RWPE1 (cell line): Measurements from ENCODE around the gene INTS11.
"Not testable (repeated sequence)": the region's sequence is repeated elsewhere in the genome, so short reads cannot be mapped to it uniquely, and the experiment has no call there.

ENCODE experiments used
- CTCF ChIA-PET: fragments of 350-600 bp; sonication (Branson Sonifier 250); formaldehyde crosslinking; extraction: SDS; loops from one replicate; lab custom pipeline; 2021; lab: Yijun Ruan, JAX
- POLR2A ChIA-PET: fragments of 400-600 bp; formaldehyde crosslinking; extraction: SDS; loops from one replicate; lab custom pipeline; 2020; ENCODE audit warnings: antibody characterized with exemption; ENCODE audit not compliant: low non-redundant PET; lab: Yijun Ruan, JAX
- DNase-seq: peaks from one replicate; pipeline ENCODE4 v3.0.0; 2012; ENCODE audit warnings: low spot score
- H3K27ac ChIP-seq: fragments of 450-650 bp; 2 replicates; pipeline ENCODE4 v1.5.1; 2017
- TF ChIP-seq, protein P1 (sequence below): fragments of 450-650 bp; conservative IDR thresholded peaks from 2 replicates; pipeline ENCODE4 v1.5.1; 2017; ENCODE audit warnings: low read depth, mild to moderate bottlenecking

Gene INTS11

GRCh38 chr1:1370771-1371300 lies 46.4 kb upstream of the INTS11 start:
- CTCF ChIA-PET: no interaction called here
- DNase-seq: no peak
- peak overlapping the region; percentile 90 for H3K27ac ChIP-seq
- TF ChIP-seq, protein P1, sequence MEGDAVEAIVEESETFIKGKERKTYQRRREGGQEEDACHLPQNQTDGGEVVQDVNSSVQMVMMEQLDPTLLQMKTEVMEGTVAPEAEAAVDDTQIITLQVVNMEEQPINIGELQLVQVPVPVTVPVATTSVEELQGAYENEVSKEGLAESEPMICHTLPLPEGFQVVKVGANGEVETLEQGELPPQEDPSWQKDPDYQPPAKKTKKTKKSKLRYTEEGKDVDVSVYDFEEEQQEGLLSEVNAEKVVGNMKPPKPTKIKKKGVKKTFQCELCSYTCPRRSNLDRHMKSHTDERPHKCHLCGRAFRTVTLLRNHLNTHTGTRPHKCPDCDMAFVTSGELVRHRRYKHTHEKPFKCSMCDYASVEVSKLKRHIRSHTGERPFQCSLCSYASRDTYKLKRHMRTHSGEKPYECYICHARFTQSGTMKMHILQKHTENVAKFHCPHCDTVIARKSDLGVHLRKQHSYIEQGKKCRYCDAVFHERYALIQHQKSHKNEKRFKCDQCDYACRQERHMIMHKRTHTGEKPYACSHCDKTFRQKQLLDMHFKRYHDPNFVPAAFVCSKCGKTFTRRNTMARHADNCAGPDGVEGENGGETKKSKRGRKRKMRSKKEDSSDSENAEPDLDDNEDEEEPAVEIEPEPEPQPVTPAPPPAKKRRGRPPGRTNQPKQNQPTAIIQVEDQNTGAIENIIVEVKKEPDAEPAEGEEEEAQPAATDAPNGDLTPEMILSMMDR: no peak
- POLR2A ChIA-PET: no interaction called here

DNA sequence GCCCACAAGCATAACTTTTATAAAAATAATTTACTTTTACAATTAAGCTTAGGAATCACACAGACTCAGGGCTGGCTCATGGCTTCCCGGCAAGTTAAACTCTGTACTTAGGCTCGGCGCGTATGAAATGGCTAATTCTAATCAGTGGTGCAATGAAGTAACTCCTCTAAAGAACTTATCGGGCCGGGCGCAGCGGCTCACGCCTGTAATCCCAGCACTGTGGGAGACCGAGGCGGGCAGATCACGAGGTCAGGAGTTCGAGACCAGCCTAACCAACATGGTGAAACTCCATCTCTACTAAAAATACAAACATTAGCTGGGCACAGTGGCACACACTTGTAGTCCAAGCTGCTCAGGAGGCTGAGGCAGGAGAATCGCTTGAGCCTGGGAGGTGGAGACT lies 45.6 kb upstream of the INTS11 start:
- POLR2A ChIA-PET: interaction anchor here (0.7 kb wide), 1 partner anchor 19 kb away, joined by 7 read pairs; no protein-coding TSS in a partner anchor
- CTCF ChIA-PET: interaction anchor here (1.1 kb wide), 1 partner anchor 136 kb away, joined by 3 read pairs; no protein-coding TSS in a partner anchor
- not testable (repeated sequence) for DNase-seq
- H3K27ac ChIP-seq: peak overlapping the region; percentile 13; the same call in 1 of the 2 replicates

DNA sequence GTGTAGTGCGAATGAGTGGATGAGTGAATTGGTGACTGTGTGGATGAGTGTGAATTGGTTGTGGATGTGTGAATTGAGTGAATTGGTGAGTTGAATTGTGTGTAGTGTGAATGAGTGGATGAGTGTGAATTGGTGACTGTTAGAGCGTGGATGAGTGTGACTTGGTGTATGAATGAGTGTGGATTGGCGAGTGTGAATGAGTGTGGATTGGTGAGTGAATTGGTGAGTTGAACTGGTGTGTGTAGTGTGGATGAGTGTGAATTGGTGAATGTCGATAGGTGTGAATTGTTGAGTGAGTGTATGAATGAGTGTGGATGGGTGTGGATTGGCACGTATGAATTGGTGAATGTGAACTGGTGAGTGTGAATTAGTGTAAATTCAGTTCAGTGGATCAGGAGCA lies 42.9 kb upstream of the INTS11 start:
- no peak overlapping the region for H3K27ac ChIP-seq
- POLR2A ChIA-PET: no interaction called here
- no peak for DNase-seq
- TF ChIP-seq, protein P1: no peak
- CTCF ChIA-PET: no interaction called here

GRCh38 chr1:1366699-1367066 lies 42.2 kb upstream of the INTS11 start:
- TF ChIP-seq, protein P1: no peak
- CTCF ChIA-PET: no interaction called here
- no peak overlapping the region for H3K27ac ChIP-seq
- POLR2A ChIA-PET: no interaction called here
- DNase-seq: no peak

DNA sequence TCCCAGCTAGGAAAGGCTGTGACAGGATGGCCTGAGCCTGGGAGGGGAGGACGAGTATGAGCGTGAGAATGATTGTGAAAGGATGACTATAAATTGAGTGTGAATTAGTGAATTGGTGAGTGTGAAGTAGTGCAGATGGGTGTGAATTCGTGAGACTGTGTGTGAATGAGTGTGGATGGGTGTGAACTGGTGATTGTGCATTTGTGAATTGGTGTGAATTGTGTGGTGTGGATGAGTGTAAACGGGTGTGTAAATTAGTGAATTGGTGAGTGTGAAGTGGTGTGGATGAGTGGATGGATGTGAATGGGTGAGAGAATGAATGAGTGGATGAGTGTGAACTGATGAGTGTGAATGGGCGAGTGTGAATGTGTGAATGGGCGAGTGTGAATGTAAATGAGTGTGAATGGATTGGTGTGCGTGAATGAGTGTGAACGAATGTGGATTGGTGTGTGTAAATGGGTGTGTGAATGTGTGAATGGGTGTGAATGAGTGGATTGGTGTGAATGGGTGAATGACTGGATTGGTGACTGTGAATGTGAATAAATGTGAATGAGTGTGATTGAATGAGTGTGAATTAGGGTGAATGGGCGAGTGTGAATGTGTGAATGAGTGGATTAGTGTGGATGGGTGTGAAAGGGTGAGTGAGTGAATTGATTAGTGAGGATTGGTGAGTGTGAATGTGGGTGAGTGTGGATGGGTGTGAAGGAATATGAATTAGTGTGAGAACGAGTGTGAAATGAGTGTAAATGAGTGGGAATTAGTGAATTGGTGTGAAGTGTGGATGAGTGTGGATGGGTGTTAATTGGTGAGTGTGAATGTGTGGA lies 41.6 kb upstream of the INTS11 start:
- CTCF ChIA-PET: no interaction called here
- TF ChIP-seq, protein P1: no peak
- POLR2A ChIA-PET: no interaction called here
- no peak for DNase-seq
- no peak overlapping the region for H3K27ac ChIP-seq

DNA sequence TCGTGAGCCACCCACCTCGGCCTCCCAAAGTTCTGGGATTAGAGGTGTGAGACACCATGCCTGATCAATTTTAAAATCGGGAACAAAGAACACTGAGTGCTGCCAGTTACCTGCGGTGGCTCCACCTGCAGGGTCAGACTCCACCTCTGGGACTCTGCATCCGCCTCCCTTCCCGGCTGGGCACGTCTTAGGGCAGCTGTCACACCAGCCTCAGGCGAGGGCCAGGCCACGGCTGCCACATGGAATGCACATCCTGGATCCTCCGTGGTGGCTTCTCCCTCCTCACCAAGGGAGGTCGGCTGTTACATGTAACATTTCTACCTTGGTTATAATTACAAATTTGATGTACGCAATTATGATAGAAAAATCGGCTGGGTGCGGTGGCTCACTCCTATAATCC lies 39.8 kb upstream of the INTS11 start:
- no peak overlapping the region for H3K27ac ChIP-seq
- TF ChIP-seq, protein P1: no peak
- DNase-seq: no peak
- CTCF ChIA-PET: no interaction called here
- POLR2A ChIA-PET: no interaction called here

DNA sequence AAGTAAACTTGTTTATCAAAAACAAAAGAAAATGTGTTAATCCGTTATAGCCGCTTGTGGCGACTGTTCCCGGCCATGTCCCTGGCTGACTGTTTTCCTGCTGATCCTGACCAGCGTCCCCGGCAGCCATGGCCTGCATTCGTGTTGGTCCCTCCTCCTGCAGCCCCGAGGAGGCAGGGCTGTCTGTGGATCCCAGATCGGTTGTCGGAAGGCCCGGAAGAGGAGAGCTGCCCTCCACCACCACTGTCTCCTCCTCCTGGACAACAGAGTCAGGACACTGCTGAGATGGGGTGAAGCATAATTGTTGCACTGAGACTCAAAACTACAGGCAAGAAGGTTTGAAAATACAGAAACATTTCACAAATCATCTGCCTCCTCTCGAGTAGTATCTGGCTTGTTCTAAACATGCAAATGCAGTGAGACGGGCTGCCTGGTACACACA lies 37.5 kb upstream of the INTS11 start:
- POLR2A ChIA-PET: no interaction called here
- TF ChIP-seq, protein P1: no peak
- H3K27ac ChIP-seq: no peak overlapping the region
- CTCF ChIA-PET: no interaction called here
- DNase-seq: no peak
